A673 (cell line): ENCODE results near the gene ALDH16A1.

Experiments
- EZH2 ChIP-seq: fragments of 200-600 bp; sonication (generic); IDR thresholded peaks from 2 replicates; pipeline ENCODE4 v1.6.1; 2017; ENCODE audit warnings: borderline replicate concordance, low read depth, mild to moderate bottlenecking, mixed read lengths, antibody characterized with exemption, low read length; ENCODE audit not compliant: poor library complexity, severe bottlenecking
- TF ChIP-seq, protein P1 (sequence below): fragments of 300-800, 200-600 bp; sonication (generic); conservative IDR thresholded peaks from 2 replicates; pipeline ENCODE4 v1.5.1; 2017; ENCODE audit warnings: low read depth, mild to moderate bottlenecking, antibody characterized with exemption, low read length, moderate library complexity, mixed read lengths

- TF ChIP-seq, protein P1, sequence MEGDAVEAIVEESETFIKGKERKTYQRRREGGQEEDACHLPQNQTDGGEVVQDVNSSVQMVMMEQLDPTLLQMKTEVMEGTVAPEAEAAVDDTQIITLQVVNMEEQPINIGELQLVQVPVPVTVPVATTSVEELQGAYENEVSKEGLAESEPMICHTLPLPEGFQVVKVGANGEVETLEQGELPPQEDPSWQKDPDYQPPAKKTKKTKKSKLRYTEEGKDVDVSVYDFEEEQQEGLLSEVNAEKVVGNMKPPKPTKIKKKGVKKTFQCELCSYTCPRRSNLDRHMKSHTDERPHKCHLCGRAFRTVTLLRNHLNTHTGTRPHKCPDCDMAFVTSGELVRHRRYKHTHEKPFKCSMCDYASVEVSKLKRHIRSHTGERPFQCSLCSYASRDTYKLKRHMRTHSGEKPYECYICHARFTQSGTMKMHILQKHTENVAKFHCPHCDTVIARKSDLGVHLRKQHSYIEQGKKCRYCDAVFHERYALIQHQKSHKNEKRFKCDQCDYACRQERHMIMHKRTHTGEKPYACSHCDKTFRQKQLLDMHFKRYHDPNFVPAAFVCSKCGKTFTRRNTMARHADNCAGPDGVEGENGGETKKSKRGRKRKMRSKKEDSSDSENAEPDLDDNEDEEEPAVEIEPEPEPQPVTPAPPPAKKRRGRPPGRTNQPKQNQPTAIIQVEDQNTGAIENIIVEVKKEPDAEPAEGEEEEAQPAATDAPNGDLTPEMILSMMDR, result no peak
- no peak for TF ChIP-seq EZH2
Measured at GRCh38 chr19:49496574-49497008, 43.6 kb downstream of the ALDH16A1 start.
